Measurements from ENCODE around the gene PTDSS2.

DNA sequence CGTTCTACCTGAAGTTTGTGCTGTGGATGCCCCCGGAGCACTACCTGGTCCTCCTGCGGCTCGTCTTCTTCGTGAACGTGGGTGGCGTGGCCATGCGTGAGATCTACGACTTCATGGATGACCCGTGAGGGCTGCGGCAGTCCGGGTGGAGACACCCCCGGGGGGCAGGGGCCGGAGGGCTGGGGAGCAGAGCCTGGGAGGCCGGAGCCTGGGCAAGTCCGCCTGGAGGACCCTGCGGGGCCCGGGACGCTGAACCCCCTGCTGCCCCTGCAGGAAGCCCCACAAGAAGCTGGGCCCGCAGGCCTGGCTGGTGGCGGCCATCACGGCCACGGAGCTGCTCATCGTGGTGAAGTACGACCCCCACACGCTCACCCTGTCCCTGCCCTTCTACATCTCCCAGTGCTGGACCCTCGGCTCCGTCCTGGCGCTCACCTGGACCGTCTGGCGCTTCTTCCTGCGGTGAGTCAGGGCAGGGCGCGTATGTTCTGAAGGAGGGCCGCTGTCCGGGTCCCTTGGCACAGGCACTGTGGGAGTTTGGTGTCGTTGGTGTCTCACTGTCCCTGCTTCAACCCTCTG is 39.6 kb downstream of the PTDSS2 start:
- TF ChIP-seq, protein P1, sequence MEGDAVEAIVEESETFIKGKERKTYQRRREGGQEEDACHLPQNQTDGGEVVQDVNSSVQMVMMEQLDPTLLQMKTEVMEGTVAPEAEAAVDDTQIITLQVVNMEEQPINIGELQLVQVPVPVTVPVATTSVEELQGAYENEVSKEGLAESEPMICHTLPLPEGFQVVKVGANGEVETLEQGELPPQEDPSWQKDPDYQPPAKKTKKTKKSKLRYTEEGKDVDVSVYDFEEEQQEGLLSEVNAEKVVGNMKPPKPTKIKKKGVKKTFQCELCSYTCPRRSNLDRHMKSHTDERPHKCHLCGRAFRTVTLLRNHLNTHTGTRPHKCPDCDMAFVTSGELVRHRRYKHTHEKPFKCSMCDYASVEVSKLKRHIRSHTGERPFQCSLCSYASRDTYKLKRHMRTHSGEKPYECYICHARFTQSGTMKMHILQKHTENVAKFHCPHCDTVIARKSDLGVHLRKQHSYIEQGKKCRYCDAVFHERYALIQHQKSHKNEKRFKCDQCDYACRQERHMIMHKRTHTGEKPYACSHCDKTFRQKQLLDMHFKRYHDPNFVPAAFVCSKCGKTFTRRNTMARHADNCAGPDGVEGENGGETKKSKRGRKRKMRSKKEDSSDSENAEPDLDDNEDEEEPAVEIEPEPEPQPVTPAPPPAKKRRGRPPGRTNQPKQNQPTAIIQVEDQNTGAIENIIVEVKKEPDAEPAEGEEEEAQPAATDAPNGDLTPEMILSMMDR (IDR thresholded peaks at IDR 0.05), result no peak
- no peak for TF ChIP-seq EP300 (IDR thresholded peaks at IDR 0.05)
- no peak for TF ChIP-seq POLR2A (IDR thresholded peaks at IDR 0.05)
